Hepatocyte (in vitro differentiated cells): ENCODE results near the gene PIP4P1.

Experiments used
- CTCF ChIP-seq: fragments of 200-600 bp; sonication (generic); IDR thresholded peaks from 2 replicates; pipeline ENCODE4 v1.5.1; 2016; ENCODE audit warnings: antibody characterized with exemption, mild to moderate bottlenecking; ENCODE audit not compliant: poor library complexity
- EZH2phosphoT487 ChIP-seq: fragments of 200-600 bp; sonication (generic); IDR thresholded peaks from one replicate; pipeline ENCODE4 v1.6.1; 2018; ENCODE audit warnings: antibody characterized with exemption, mild to moderate bottlenecking, low read depth, moderate library complexity; ENCODE audit not compliant: unreplicated experiment, severe bottlenecking

- TF ChIP-seq CTCF (no peak), EZH2phosphoT487 (no peak)
Measured at GRCh38 chr14:20490563-20490962, 29.3 kb upstream of the PIP4P1 start.
